ENCODE data around the gene PRDM12. TPM values are rescaled to one million over a fixed set of nuclear protein-coding genes. Genes with fewer than 3 reads are reported as not detected.
A peak's percentile ranks its signal among the peaks of the same experiment; 100 is the strongest.

Gene PRDM12
- total and polyA plus RNA-seq, 2 experiments from 2014 or later: 0.11 TPM; not detected in 1

GRCh38 chr9:130634191-130634768, 30.1 kb upstream of the PRDM12 start (continued):
- TF ChIP-seq CTCF (conservative IDR thresholded peaks at IDR 0.05; ENCODE audit: low read depth in 2 of 2) (no peak), CREB1 (CRISPR knock-in tag; IDR thresholded peaks at IDR 0.05; ENCODE audit: low read depth) (no peak), JUNB (IDR thresholded peaks at IDR 0.05; ENCODE audit: unreplicated experiment) (no peak)

GRCh38 chr9:130634801-130635200, 29.6 kb upstream of the PRDM12 start:
- H4K20me1 ChIP-seq (replicated peaks; ENCODE audit: insufficient read depth): peaks cover 3% of the 10 kb centered on the region; the same call in 1 of the 2 replicates
- H3K79me2 ChIP-seq (replicated peaks; ENCODE audit: insufficient read depth): no peaks in the 10 kb centered on the region
- no peak for TF ChIP-seq JUNB (IDR thresholded peaks at IDR 0.05; ENCODE audit: unreplicated experiment)
- TF ChIP-seq NANOG (IDR thresholded peaks at IDR 0.05; ENCODE audit: borderline replicate concordance): no peak
- no peak for TF ChIP-seq ZNF462 (CRISPR knock-in tag; IDR thresholded peaks at IDR 0.05)
- no peak for TF ChIP-seq POLR2AphosphoS5 (IDR thresholded peaks at IDR 0.05; ENCODE audit: low read depth)
- no peak for TF ChIP-seq CTCF (conservative IDR thresholded peaks at IDR 0.05; ENCODE audit: low read depth in 2 of 2)
- TF ChIP-seq CREB1 (CRISPR knock-in tag; IDR thresholded peaks at IDR 0.05; ENCODE audit: low read depth): no peak
- TF ChIP-seq STAT1 (IDR thresholded peaks at IDR 0.05; ENCODE audit: unreplicated experiment): no peak
- TF ChIP-seq EZH2 (IDR thresholded peaks at IDR 0.05; ENCODE audit: low read depth, unreplicated experiment): no peak
- no peak for TF ChIP-seq EZH2phosphoT487 (IDR thresholded peaks at IDR 0.05; ENCODE audit: unreplicated experiment)
- no peak for TF ChIP-seq ZNF114 (CRISPR knock-in tag; IDR thresholded peaks at IDR 0.05)
- TF ChIP-seq REST (IDR thresholded peaks at IDR 0.05; ENCODE audit: unreplicated experiment): no peak

More at GRCh38 chr9:130634801-130635200, 29.6 kb upstream of the PRDM12 start:
- Histone ChIP-seq H3K4me1 (ENCODE audit: insufficient read depth) (peaks cover 25% of the 10 kb centered on the region), H3K27ac (ENCODE audit: low read depth) (no peak overlapping the region), H3F3A (replicated peaks; ENCODE audit: low read depth) (0 out of 2 replicates have a peak, but pooled peaks cover 6% of the 10 kb centered on the region), H3K36me3 (ENCODE audit: insufficient read depth) (peaks cover 10% of the 10 kb centered on the region), H3K4me3 (no peak overlapping the region), H3K9me2 (ENCODE audit: insufficient read depth) (no peaks in the 10 kb centered on the region), H2AFZ (no peak overlapping the region), H3K4me2 (no peak overlapping the region), H3K27me3 (ENCODE audit: insufficient read depth) (no peaks in the 10 kb centered on the region)
- Mint-ChIP-seq H3K36me3 (ENCODE audit: low read depth) (peaks cover 55% of the 10 kb centered on the region), H3K27me3 (ENCODE audit: insufficient read depth, low read depth, poor library complexity) (peaks cover 16% of the 10 kb centered on the region), H3K4me1 (peaks cover 28% of the 10 kb centered on the region), H3K9me3 (no peaks in the 10 kb centered on the region), H3K27ac (peak overlapping the region; percentile 75; the same call in 1 of the 2 replicates), H3K4me3 (no peak overlapping the region)
- ATAC-seq (no peak), DNase-seq (ENCODE audit: low spot score) (no peak)

Data from GM23338 (cell line).